ENCODE data around the gene SEPTIN5. TPM values are rescaled to one million over a fixed set of nuclear protein-coding genes. Genes with fewer than 3 reads are reported as not detected.

SEPTIN5 gene
- total RNA-seq, 1 donor from 2014 or later, result 11.5 TPM

DNA sequence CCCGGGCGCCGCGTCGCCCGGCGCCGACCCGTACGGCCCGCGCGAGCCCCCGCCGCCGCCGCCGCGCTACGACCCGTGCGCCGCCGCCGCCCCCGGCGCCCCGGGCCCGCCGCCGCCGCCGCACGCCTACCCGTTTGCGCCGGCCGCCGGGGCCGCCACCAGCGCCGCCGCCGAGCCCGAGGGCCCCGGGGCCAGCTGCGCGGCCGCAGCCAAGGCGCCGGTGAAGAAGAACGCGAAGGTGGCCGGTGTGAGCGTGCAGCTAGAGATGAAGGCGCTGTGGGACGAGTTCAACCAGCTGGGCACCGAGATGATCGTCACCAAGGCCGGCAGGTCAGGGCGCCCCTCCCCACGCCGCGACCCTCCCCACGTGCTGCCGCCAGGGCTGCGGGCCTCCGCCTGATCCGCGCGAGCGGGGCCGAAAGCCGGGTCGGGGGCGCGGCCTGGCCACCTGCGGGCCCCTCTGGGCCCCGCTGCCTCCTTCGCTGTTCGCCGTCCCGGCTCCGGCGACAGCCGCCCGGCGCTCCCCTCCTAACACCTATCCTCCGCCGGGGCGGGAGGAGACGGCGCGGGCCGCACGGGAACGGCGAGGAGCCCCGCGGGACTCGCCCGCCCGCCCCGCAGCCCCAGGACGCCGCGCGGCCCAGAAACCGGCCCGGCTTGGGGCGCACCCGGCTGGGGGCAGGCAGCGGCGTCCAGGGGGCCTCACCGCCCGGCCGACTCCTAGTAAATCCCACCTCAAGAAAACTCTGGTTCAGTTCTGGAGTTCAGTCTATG is 46.8 kb downstream of the SEPTIN5 start:
- no peak for ATAC-seq
- Histone ChIP-seq H3K4me3 (no peak overlapping the region), H3K27me3 (peaks cover 86% of the 10 kb centered on the region), H3K27ac (no peak overlapping the region), H3K4me1 (peaks cover 21% of the 10 kb centered on the region), H3K36me3 (no peaks in the 10 kb centered on the region), H3K9me3 (no peaks in the 10 kb centered on the region)
- intact Hi-C loops (cut with DNase I), result no loop called here
- TF ChIP-seq, protein P1, sequence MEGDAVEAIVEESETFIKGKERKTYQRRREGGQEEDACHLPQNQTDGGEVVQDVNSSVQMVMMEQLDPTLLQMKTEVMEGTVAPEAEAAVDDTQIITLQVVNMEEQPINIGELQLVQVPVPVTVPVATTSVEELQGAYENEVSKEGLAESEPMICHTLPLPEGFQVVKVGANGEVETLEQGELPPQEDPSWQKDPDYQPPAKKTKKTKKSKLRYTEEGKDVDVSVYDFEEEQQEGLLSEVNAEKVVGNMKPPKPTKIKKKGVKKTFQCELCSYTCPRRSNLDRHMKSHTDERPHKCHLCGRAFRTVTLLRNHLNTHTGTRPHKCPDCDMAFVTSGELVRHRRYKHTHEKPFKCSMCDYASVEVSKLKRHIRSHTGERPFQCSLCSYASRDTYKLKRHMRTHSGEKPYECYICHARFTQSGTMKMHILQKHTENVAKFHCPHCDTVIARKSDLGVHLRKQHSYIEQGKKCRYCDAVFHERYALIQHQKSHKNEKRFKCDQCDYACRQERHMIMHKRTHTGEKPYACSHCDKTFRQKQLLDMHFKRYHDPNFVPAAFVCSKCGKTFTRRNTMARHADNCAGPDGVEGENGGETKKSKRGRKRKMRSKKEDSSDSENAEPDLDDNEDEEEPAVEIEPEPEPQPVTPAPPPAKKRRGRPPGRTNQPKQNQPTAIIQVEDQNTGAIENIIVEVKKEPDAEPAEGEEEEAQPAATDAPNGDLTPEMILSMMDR (IDR thresholded peaks at IDR 0.05), result no peak
- no peak for DNase-seq

DNA sequence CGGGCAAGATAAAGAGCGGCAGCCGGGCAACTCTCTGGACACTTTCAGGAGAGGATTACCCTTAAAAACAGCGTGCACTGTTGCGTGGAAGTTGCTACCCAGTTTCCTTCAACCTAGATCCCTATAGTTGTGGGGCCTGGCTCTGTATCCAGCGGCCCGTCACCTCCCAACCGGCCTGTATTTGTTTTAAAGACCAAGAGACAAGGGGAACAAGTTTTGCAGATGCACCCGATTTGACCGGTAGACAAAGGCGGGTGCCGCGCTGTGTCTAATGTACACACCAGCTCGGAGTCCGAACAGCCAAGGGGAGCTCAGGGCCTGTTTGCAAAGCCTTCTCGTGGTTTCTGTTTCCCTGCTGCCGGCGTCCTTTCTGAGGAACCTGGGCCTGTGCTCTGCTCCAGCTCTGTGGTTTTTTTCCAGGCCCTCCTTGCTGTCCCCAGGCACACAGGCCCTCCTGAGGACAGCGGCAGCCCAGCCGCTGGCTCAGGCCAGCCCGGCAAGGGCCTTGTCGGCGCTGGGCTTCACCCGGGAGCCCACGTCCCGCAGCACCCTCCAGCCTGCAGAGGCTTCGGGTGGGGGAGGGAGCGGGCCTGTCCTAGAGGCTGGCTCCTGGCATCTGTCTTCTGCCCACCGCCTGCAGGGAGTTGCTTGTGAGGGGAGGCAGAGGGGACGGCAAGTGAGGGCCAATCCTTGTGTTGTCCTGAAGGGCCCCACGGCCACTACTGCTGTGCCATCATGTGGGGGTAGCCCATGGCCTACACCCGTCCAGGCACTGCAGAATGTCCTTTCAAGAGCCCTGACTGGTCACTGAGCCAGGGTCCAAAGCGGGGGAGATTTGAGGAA is 47.6 kb downstream of the SEPTIN5 start:
- ATAC-seq, result no peak
- peaks cover 17% of the 10 kb centered on the region for H3K4me1 ChIP-seq

DNA sequence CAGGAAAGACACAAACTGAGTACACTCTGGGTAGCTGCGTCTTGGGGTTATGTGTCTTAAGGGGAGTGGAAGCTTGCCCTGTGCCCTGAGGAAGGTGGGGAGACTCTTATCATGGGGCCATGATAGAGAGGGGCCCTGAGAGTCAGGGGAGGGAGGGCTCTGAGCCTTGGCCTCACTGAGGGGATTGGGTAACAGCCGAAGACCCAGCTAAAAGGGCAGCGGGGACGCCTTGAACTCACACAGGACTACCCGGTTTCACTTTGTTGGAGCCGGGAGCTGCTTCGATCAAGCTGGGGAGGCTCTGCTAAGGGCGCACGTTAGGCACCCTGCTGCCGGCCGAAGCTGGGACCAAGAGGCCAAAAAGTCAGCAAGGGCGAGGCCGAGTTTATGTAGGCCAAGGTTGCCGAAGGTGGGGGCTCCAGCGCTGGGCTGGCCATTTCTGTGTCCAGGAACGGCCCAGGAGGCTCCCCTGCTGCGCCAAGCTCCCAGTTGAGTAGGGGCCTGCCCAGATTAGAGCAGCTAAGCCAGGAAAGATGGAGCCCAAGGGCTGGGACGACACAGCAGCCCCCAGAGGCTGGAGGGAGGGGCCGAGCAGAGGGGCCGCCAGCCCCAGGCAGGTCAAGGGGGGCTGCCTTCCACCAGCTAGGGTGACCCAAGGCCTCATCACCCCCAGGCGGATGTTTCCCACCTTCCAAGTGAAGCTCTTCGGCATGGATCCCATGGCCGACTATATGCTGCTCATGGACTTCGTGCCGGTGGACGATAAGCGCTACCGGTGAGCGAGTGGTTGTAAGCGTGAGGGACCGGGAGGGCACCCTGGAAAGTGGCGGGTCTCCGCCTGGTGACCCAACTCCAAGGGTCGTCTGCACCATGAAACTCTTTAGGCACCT is 48.5 kb downstream of the SEPTIN5 start:
- Histone ChIP-seq H3K4me3 (no peak overlapping the region), H3K27me3 (peaks cover 85% of the 10 kb centered on the region), H3K9me3 (no peaks in the 10 kb centered on the region), H3K27ac (no peak overlapping the region), H3K36me3 (no peaks in the 10 kb centered on the region), H3K4me1 (peaks cover 20% of the 10 kb centered on the region)
- intact Hi-C loops (cut with DNase I), result no loop called here
- TF ChIP-seq, protein P1 (IDR thresholded peaks at IDR 0.05), result no peak
- ATAC-seq (no peak), DNase-seq (no peak)

More for the DNA sequence above, 47.6 kb downstream of the SEPTIN5 start:
- Histone ChIP-seq H3K27me3 (peaks cover 85% of the 10 kb centered on the region), H3K4me3 (no peak overlapping the region), H3K36me3 (no peaks in the 10 kb centered on the region), H3K9me3 (no peaks in the 10 kb centered on the region), H3K27ac (no peak overlapping the region)
- no peak for DNase-seq
- intact Hi-C loops (cut with DNase I), result no loop called here
- TF ChIP-seq, protein P1 (IDR thresholded peaks at IDR 0.05), result no peak

DNA sequence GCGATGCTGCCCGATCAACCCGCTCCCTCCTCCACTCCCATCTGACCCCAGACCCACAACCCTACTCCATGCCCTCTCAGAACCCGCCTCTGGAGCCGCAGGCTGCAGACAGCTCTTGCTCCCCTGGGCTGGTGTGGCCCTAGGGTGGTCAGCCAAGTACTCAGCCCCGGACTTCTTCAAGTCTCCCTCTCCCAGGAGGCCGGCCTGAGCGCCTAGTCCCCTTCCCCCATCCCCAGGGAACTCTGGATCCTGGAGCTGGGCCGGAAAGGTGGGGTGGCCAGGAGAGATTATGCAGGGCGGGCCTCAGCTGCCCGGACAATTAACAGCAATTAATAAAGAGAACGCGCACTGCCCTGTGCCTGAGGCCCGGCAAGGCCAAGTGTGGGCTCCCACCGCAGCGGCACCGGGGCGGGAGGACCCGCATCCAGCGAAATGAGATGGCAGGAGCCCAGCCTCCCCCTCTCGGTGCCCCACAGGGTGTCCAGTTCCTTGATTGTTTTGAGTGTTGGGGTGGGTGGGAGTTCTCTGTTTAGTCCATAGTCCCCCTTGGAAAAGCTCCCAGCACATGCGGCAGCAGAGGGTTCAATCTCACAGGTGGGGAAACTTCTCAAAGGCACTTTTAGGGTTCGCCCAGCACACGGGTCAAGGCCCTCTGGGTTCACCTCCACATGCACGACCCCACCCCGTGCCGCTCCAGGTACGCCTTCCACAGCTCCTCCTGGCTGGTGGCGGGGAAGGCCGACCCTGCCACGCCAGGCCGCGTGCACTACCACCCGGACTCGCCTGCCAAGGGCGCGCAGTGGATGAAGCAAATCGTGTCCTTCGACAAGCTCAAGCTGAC is 49.4 kb downstream of the SEPTIN5 start:
- intact Hi-C loops (cut with DNase I), result no loop called here
- ATAC-seq (no peak), DNase-seq (no peak)
- Histone ChIP-seq H3K27ac (no peak overlapping the region), H3K9me3 (no peaks in the 10 kb centered on the region), H3K36me3 (no peaks in the 10 kb centered on the region), H3K4me1 (peaks cover 21% of the 10 kb centered on the region), H3K4me3 (no peak overlapping the region), H3K27me3 (peaks cover 87% of the 10 kb centered on the region)
- TF ChIP-seq, protein P1 (IDR thresholded peaks at IDR 0.05), result no peak

DNA sequence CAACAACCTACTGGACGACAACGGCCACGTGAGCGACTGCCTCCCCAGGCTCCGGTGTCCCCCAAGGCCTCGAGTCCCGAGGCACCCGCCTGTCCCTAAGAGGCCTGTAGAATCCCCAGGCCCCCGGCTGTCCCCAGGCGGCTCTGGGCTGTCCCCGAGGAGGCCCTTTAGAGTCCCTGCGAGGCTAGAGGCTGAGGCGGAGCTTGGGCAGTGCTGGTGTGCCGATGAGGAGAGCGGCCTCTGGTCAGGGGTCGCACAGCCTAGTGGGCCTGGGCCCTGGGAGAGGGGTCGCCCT is 49.9 kb downstream of the SEPTIN5 start:
- peaks cover 21% of the 10 kb centered on the region for H3K4me1 ChIP-seq
- intact Hi-C loops (cut with DNase I), result no loop called here
- ATAC-seq, result no peak
- H3K4me3 ChIP-seq, result no peak overlapping the region
- no peaks in the 10 kb centered on the region for H3K36me3 ChIP-seq
- no peak overlapping the region for H3K27ac ChIP-seq
- peaks cover 87% of the 10 kb centered on the region for H3K27me3 ChIP-seq
- no peak for DNase-seq
- TF ChIP-seq, protein P1 (IDR thresholded peaks at IDR 0.05), result no peak
- no peaks in the 10 kb centered on the region for H3K9me3 ChIP-seq
